HL-60 (cell line): Measurements from ENCODE around the gene ADTRP.

Source experiments
- DNase-seq, 2 experiments: peaks; one replicate each; pipeline ENCODE4 v3.0.0-alpha.2; 2010 to 2020; ENCODE audit warnings: low read depth in 1 of 2, low spot score in 1 of 2
- H3K27ac ChIP-seq: fragments of 250-450 bp; sonication (Bioruptor Pico); replicated peaks from 2 replicates; pipeline ENCODE4 v1.5.1; 2020; ENCODE audit warnings: mild to moderate bottlenecking, moderate library complexity
- H3K27me3 ChIP-seq: fragments of 250-450 bp; sonication (Bioruptor Pico); 2 replicates; pipeline ENCODE4 v1.5.1; 2021; ENCODE audit warnings: mild to moderate bottlenecking, moderate library complexity; ENCODE audit not compliant: insufficient read depth, poor library complexity, severe bottlenecking
- H3K4me3 ChIP-seq: replicated peaks from 2 replicates; pipeline ENCODE4 v1.5.1; 2011; ENCODE audit warnings: mild to moderate bottlenecking, control low read depth, low read length; ENCODE audit not compliant: insufficient read depth
- CTCF ChIP-seq: IDR thresholded peaks from one replicate; pipeline ENCODE4 v1.5.1; 2011; ENCODE audit warnings: low read length, control low read depth, inconsistent platforms; ENCODE audit not compliant: insufficient read depth
- GABPA ChIP-seq: IDR thresholded peaks from 2 replicates; pipeline ENCODE4 v1.6.1; 2012; ENCODE audit warnings: low read depth
- POLR2AphosphoS5 ChIP-seq: IDR thresholded peaks from 2 replicates; pipeline ENCODE4 v1.6.1; 2012; ENCODE audit warnings: low read depth
- REST ChIP-seq: IDR thresholded peaks from 2 replicates; pipeline ENCODE4 v1.6.1; 2012; ENCODE audit warnings: low read depth; ENCODE audit not compliant: insufficient replicate concordance
- SPI1 ChIP-seq: IDR thresholded peaks from 2 replicates; pipeline ENCODE4 v1.6.1; 2012; ENCODE audit warnings: low read depth, mild to moderate bottlenecking, borderline replicate concordance

The ADTRP gene

GRCh38 chr6:11730641-11731040 lies 48.0 kb downstream of the ADTRP start:
- H3K27ac ChIP-seq: peak overlapping the region; percentile 81
- DNase-seq: peak in 1 of 2 experiments; percentile 56
- no peak overlapping the region for H3K4me3 ChIP-seq
- no peaks in the 10 kb centered on the region for H3K27me3 ChIP-seq
- TF ChIP-seq GABPA (no peak), POLR2AphosphoS5 (peak; percentile 85), SPI1 (no peak), CTCF (no peak)

GRCh38 chr6:11729076-11729475 lies 49.5 kb downstream of the ADTRP start:
- Histone ChIP-seq H3K27me3 (no peaks in the 10 kb centered on the region), H3K27ac (no peak overlapping the region), H3K4me3 (no peak overlapping the region)
- no peak for DNase-seq
- TF ChIP-seq REST (no peak), POLR2AphosphoS5 (no peak), GABPA (no peak)

- no peak overlapping the region for H3K27ac ChIP-seq
- no peaks in the 10 kb centered on the region for H3K27me3 ChIP-seq
- H3K4me3 ChIP-seq: no peak overlapping the region
- peak in 1 of 2 experiments; percentile 65 for DNase-seq
- TF ChIP-seq POLR2AphosphoS5 (no peak), CTCF (no peak), SPI1 (peak; percentile 96)
Observed at GRCh38 chr6:11727998-11728961, 50.3 kb downstream of the ADTRP start.

GRCh38 chr6:11727346-11727997 lies 51.1 kb downstream of the ADTRP start:
- Histone ChIP-seq H3K27me3 (no peaks in the 10 kb centered on the region), H3K27ac (no peak overlapping the region), H3K4me3 (no peak overlapping the region)
- DNase-seq: no peak
- no peak for TF ChIP-seq REST
- TF ChIP-seq SPI1: no peak
- no peak for TF ChIP-seq GABPA
- no peak for TF ChIP-seq POLR2AphosphoS5
- no peak for TF ChIP-seq CTCF
